Measurements from ENCODE around the gene MAPK7. TPM values are rescaled to one million over a fixed set of nuclear protein-coding genes. Genes with fewer than 3 reads are reported as not detected.
A peak's percentile ranks its signal among the peaks of the same experiment; 100 is the strongest.

The MAPK7 gene
- total and polyA plus RNA-seq, 9 of the 15 experiments (the other 6 are each of a cell fraction or from before 2014, with no cell fraction given) = 0.46 to 7.5 (median 2.5) TPM

DNA sequence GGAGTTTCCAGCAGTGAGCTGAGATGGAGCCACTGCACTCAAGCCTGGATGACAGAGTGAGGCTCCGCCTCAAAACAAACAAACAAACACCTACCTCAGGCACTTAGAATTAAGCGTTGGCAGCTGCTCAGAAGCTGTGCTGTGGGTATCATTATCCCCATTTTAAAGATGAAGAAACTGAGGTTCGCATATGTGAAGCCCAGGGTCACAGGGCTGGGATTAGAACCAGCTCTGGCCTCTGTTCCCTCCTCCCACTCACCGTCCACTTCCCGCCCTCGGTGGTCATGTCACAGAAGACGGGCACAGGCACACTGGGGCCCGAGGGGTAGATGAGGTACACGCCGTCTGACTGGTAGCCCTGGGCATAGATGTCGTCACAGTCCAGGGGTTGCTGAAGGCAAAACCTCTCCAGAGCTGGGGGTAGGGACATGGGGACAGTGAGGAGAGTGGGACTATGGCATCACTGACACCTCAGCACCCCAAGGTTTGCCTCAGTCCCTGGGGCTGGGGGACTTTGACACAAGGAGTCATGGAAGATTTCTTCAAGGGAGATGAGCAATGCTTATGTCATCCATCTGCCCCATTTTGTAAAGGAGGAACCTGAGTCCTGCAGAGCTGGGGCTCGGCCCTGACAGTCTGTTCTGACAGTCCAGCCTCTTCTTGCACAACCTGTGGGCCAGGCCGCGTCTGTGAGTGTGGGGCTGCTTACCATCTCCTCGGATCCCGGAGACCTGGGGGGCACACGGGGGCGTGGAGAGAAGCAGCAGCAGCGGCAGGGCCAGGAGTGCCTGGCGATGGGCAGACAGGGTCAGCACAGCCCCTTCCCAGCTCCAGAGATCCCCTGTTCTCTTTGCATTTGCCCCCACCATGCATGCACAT lies 8.0 kb downstream of the MAPK7 start:
- ChIA-PET CTCF (ENCODE audit: low intra/inter-chr PET ratio) (no interaction called here), POLR2A (interaction anchor here (0.6 to 1.9 kb wide), 2 partner anchors 8 to 20 kb away, joined by 4 to 9 read pairs; partner anchors contain the start of gene MAPK7)
- FAIRE-seq (no peak), DNase-seq (ENCODE audit: extremely low read depth in 1 of 4, low spot score in 3 of 4) (no peak), ATAC-seq (peak; percentile 22; the same call in 1 of the 3 replicates)
- 58% methylated on average over 6 of the region's 20 CpGs for WGBS (ENCODE audit: insufficient coverage, low coverage, missing lambda C conversion rate)
- Histone ChIP-seq H3K9me3 (replicated peaks; ENCODE audit: control insufficient read depth, insufficient read depth, low read depth, low read length) (no peaks in the 10 kb centered on the region), H3K79me2 (ENCODE audit: control insufficient read depth, insufficient read depth, low read length) (no peaks in the 10 kb centered on the region), H2AFZ (ENCODE audit: low read depth, low read length) (no peak overlapping the region), H3K4me2 (ENCODE audit: insufficient read depth, low read length) (no peak overlapping the region), H3K36me3 (ENCODE audit: control insufficient read depth, insufficient read depth, low read length) (peaks cover 1% of the 10 kb centered on the region; the same call in 2 of the 3 replicates), H3K27me3 (ENCODE audit: control insufficient read depth in 2 of 2, insufficient read depth in 2 of 2, low read length in 2 of 2) (no peaks in the 10 kb centered on the region), H4K20me1 (replicated peaks; ENCODE audit: control insufficient read depth, insufficient read depth, low read length) (no peaks in the 10 kb centered on the region), H3K9me1 (ENCODE audit: control insufficient read depth, insufficient read depth, low read length) (no peaks in the 10 kb centered on the region), H3K4me3 (no peak overlapping the region), H3K4me1 (replicated peaks in 1 of 2; ENCODE audit: control insufficient read depth in 2 of 2, insufficient read depth in 2 of 2, low read length in 2 of 2) (peaks cover 3 to 27% of the 10 kb centered on the region in 2 experiments; a peak in 4 of 5 replicates), H3K9ac (ENCODE audit: insufficient read depth in 1 of 2, low read depth in 2 of 2, low read length in 2 of 2) (no peak overlapping the region), H3K27ac (ENCODE audit: extremely low read depth, low read depth, low read length) (no peak overlapping the region)
- no TSS peak for BruUV-seq (replicated peaks)
- intact Hi-C loops (cut with micrococcal nuclease) = no loop called here
- TF ChIP-seq RBM25 (IDR thresholded peaks at IDR 0.05; ENCODE audit: low read depth, low read length, severe bottlenecking) (no peak), CEBPB (tag; IDR thresholded peaks at IDR 0.05) (peak; percentile 64), BCOR (IDR thresholded peaks at IDR 0.05) (peak; percentile 65; the same call in 1 of the 2 replicates)
- TF ChIP-seq, protein P1, sequence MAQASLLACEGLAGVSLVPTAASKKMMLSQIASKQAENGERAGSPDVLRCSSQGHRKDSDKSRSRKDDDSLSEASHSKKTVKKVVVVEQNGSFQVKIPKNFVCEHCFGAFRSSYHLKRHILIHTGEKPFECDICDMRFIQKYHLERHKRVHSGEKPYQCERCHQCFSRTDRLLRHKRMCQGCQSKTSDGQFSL (CRISPR knock-in tag; IDR thresholded peaks at IDR 0.05) = peak; percentile 45; the same call in 1 of the 2 replicates
- TF ChIP-seq, protein P1 (tag; IDR thresholded peaks at IDR 0.05) = no peak
- TF ChIP-seq, protein P2, sequence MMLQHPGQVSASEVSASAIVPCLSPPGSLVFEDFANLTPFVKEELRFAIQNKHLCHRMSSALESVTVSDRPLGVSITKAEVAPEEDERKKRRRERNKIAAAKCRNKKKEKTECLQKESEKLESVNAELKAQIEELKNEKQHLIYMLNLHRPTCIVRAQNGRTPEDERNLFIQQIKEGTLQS (IDR thresholded peaks at IDR 0.05) = peak; percentile 48
- TF ChIP-seq, protein P2 (CRISPR knock-in tag; conservative IDR thresholded peaks at IDR 0.05) = no peak
- in situ Hi-C loops (cut with MboI) = no loop called here

Measured in K562 (cell line).